Measurements from ENCODE around the gene RRP8.

Gene RRP8

DNA sequence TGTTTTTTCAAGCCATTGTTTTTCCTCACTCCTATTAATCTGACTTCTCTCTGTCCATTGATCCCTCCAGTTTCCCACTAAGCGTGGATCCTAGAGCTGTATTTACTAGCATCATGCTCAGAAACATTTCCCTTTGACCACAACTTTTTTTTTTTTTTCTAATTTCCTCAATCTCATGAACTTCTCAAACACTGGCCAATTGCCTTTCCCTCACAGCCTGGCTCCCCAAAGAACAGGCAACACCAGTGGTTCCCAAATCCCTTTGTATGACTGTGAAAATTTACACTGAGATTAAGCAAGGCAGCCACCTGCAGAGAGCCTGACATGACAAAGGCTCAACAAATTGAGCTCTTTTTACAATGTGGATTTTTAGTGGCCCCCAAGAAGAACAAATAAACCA lies 17.2 kb upstream of the RRP8 start:
- Mint-ChIP-seq H3K4me3 (no peak overlapping the region), H3K4me1 (no peaks in the 10 kb centered on the region), H3K27me3 (ENCODE audit: low read depth) (no peaks in the 10 kb centered on the region), H3K36me3 (ENCODE audit: low read depth) (peaks cover 15% of the 10 kb centered on the region), H3K9me3 (no peaks in the 10 kb centered on the region), H3K27ac (no peak overlapping the region)
- TF ChIP-seq, protein P1, sequence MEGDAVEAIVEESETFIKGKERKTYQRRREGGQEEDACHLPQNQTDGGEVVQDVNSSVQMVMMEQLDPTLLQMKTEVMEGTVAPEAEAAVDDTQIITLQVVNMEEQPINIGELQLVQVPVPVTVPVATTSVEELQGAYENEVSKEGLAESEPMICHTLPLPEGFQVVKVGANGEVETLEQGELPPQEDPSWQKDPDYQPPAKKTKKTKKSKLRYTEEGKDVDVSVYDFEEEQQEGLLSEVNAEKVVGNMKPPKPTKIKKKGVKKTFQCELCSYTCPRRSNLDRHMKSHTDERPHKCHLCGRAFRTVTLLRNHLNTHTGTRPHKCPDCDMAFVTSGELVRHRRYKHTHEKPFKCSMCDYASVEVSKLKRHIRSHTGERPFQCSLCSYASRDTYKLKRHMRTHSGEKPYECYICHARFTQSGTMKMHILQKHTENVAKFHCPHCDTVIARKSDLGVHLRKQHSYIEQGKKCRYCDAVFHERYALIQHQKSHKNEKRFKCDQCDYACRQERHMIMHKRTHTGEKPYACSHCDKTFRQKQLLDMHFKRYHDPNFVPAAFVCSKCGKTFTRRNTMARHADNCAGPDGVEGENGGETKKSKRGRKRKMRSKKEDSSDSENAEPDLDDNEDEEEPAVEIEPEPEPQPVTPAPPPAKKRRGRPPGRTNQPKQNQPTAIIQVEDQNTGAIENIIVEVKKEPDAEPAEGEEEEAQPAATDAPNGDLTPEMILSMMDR (IDR thresholded peaks at IDR 0.05; ENCODE audit: unreplicated experiment in 3 of 3), result no peak

DNA sequence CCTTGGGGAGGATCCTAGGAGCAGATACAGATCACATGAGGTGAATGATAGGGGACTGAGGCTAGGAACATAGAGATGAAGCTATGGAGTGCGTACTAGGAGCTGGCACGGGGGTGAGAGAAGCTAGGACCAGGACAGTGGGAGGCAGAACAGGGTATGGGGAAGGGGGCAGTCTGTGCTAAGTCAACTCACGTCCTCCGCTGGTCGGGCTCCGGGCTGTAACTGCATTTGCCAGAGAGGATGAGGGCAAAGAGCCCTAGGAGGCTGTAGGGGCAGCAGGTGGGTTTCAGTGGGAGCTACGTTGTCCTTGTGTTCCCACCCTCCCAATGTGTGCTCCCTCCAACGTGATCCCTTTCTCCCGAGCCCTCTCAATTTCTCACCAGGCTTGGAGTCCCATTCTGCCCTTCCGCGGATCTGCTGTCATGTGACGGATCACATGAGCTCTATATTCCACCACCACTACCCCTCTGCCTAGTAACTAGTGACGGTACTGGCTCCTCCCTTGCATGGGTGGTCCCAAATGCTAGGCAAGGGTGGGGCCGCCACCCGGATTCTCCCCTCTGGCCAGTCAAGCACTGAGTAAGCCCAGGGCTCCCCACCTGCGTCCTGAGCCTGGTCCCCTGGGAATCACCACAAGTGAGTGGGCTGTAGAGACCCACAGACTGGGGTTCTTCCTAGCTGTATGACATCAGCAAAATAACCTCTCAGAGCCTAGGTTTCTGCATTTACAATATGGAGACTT lies 15.8 kb upstream of the RRP8 start, which contains the start of gene TPP1:
Gene TPP1 (minus strand): TSS at position 419 of the 742 bp plus-strand sequence. CDS start 22 bp downstream, at position 397.
- no peaks in the 10 kb centered on the region for H3K27me3 Mint-ChIP-seq (ENCODE audit: low read depth)
- peaks cover 12% of the 10 kb centered on the region for H3K36me3 Mint-ChIP-seq (ENCODE audit: low read depth)
- TF ChIP-seq, protein P1 (IDR thresholded peaks at IDR 0.05; ENCODE audit: unreplicated experiment in 3 of 3), result no peak
- H3K9me3 Mint-ChIP-seq, result no peaks in the 10 kb centered on the region
- H3K27ac Mint-ChIP-seq, result no peak within 1 kb of the TSS
- H3K4me3 Mint-ChIP-seq, result no peak within 1 kb of the TSS
- no peaks in the 10 kb centered on the region for H3K4me1 Mint-ChIP-seq

- H3K27ac Mint-ChIP-seq, result no peak overlapping the region
- no peaks in the 10 kb centered on the region for H3K9me3 Mint-ChIP-seq
- TF ChIP-seq, protein P1 (IDR thresholded peaks at IDR 0.05; ENCODE audit: unreplicated experiment in 3 of 3), result no peak
- no peaks in the 10 kb centered on the region for H3K4me1 Mint-ChIP-seq
- H3K4me3 Mint-ChIP-seq, result no peak overlapping the region
- H3K27me3 Mint-ChIP-seq (ENCODE audit: low read depth), result no peaks in the 10 kb centered on the region
- H3K36me3 Mint-ChIP-seq (ENCODE audit: low read depth), result peaks cover 10% of the 10 kb centered on the region
Observed at GRCh38 chr11:6618117-6619003, 14.9 kb upstream of the RRP8 start.

- peaks cover 10% of the 10 kb centered on the region for H3K36me3 Mint-ChIP-seq (ENCODE audit: low read depth)
- H3K4me3 Mint-ChIP-seq, result no peak overlapping the region
- H3K4me1 Mint-ChIP-seq, result no peaks in the 10 kb centered on the region
- no peaks in the 10 kb centered on the region for H3K27me3 Mint-ChIP-seq (ENCODE audit: low read depth)
- H3K27ac Mint-ChIP-seq, result peak overlapping the region in 1 of 3 experiments; percentile 18
- no peaks in the 10 kb centered on the region for H3K9me3 Mint-ChIP-seq
- TF ChIP-seq, protein P1 (IDR thresholded peaks at IDR 0.05; ENCODE audit: unreplicated experiment in 3 of 3), result no peak
Observed at GRCh38 chr11:6617315-6617781, 13.9 kb upstream of the RRP8 start.

GRCh38 chr11:6616596-6617250 lies 13.3 kb upstream of the RRP8 start:
- Mint-ChIP-seq H3K36me3 (ENCODE audit: low read depth) (peaks cover 10% of the 10 kb centered on the region), H3K4me3 (peak overlapping the region; percentile 32 to 48 (median 45)), H3K27me3 (ENCODE audit: low read depth) (no peaks in the 10 kb centered on the region), H3K9me3 (no peaks in the 10 kb centered on the region), H3K4me1 (no peaks in the 10 kb centered on the region), H3K27ac (no peak overlapping the region)
- TF ChIP-seq, protein P1 (IDR thresholded peaks at IDR 0.05; ENCODE audit: unreplicated experiment in 3 of 3), result no peak

Measured in nephron (organoid).